Stomach (tissue), 4 donors: ENCODE results near the gene MANBA.

ENCODE experiments used
- POLR2A ChIP-seq, 4 donors: fragments of 450-650 bp; IDR thresholded peaks; one replicate each; pipeline ENCODE4 v1.6.1; 2016; ENCODE audit warnings: antibody characterized with exemption in 4 of 4, control low read depth in 2 of 4, mild to moderate bottlenecking in 1 of 4, moderate library complexity in 1 of 4
- POLR2AphosphoS5 ChIP-seq, 3 donors: sonication (generic); formaldehyde crosslinking; IDR thresholded peaks; one replicate each; pipeline ENCODE4 v1.6.1; 2016; ENCODE audit warnings: antibody characterized with exemption in 3 of 3
- TF ChIP-seq, protein P1 (sequence below), 7 experiments: fragments of 450-650 bp in 4 of 7; fragments of 200-600 bp in 3 of 7; sonication (generic) in 3 of 7; IDR thresholded peaks; one replicate each; pipeline ENCODE4 v1.5.1; 2016 to 2019; ENCODE audit warnings: antibody characterized with exemption in 7 of 7, control low read depth in 2 of 7, mild to moderate bottlenecking in 1 of 7

DNA sequence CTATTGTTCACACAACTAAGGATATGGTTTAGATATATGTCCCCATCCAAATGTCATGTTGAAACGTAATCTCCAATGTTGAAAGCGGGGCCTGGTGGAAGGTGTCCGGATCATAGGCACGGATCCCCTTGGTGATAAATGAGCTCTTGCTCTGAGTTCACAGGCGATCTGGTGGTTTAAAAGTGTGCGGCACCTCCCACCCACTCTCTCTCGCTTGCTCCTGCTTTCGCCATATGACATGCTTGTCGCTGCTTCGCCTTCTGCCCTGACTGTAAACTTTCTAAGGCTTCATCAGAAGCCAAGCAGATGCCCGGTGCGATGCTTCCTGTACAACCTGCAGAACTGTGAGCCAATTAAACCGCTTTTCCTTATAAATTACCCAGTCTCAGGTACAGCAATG is 131.1 kb downstream of the MANBA start:
- TF ChIP-seq, protein P1, sequence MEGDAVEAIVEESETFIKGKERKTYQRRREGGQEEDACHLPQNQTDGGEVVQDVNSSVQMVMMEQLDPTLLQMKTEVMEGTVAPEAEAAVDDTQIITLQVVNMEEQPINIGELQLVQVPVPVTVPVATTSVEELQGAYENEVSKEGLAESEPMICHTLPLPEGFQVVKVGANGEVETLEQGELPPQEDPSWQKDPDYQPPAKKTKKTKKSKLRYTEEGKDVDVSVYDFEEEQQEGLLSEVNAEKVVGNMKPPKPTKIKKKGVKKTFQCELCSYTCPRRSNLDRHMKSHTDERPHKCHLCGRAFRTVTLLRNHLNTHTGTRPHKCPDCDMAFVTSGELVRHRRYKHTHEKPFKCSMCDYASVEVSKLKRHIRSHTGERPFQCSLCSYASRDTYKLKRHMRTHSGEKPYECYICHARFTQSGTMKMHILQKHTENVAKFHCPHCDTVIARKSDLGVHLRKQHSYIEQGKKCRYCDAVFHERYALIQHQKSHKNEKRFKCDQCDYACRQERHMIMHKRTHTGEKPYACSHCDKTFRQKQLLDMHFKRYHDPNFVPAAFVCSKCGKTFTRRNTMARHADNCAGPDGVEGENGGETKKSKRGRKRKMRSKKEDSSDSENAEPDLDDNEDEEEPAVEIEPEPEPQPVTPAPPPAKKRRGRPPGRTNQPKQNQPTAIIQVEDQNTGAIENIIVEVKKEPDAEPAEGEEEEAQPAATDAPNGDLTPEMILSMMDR (IDR thresholded peaks at IDR 0.05), result no peak
- TF ChIP-seq POLR2A (IDR thresholded peaks at IDR 0.05), result no peak
- TF ChIP-seq POLR2AphosphoS5 (IDR thresholded peaks at IDR 0.05), result no peak
